Keratinocyte (primary cell): ENCODE results near the gene JAKMIP1. TPM values are rescaled to one million over a fixed set of nuclear protein-coding genes. Genes with fewer than 3 reads are reported as not detected.

Experiments used
- DNase-seq: peaks from one replicate; pipeline ENCODE4 v3.0.0-alpha.2; 2011; ENCODE audit warnings: low read depth, missing footprints, low spot score
- FAIRE-seq: peaks from 2 replicates; lab custom pipeline; 2011; peaks lifted over from hg19 to GRCh38; lab: Jason Lieb, UNC
- H2AFZ ChIP-seq: 2 replicates; pipeline ENCODE4 v1.6.0; 2012; ENCODE audit warnings: low read length, control low read depth, inconsistent platforms; ENCODE audit not compliant: control insufficient read depth
- H3K27ac ChIP-seq: 2 replicates; pipeline ENCODE4 v1.5.1; 2011; ENCODE audit warnings: low read length; ENCODE audit not compliant: control insufficient read depth, insufficient read depth
- H3K27me3 ChIP-seq: 3 replicates; pipeline ENCODE4 v1.6.0; 2011; ENCODE audit warnings: low read length; ENCODE audit not compliant: control insufficient read depth, insufficient read depth; ENCODE audit errors: extremely low read depth
- H3K36me3 ChIP-seq, 2 experiments: 2 replicates in 1 of 2; 3 replicates in 1 of 2; pipeline ENCODE4 v1.5.1; 2011; ENCODE audit warnings: low read length in 2 of 2, mild to moderate bottlenecking in 1 of 2; ENCODE audit not compliant: control insufficient read depth in 2 of 2, insufficient read depth in 2 of 2; ENCODE audit errors: extremely low read depth in 1 of 2
- H3K4me1 ChIP-seq: 3 replicates; pipeline ENCODE4 v1.5.1; 2011; ENCODE audit warnings: low read length; ENCODE audit not compliant: control insufficient read depth, insufficient read depth; ENCODE audit errors: extremely low read depth
- H3K4me2 ChIP-seq: 3 replicates; pipeline ENCODE4 v1.6.0; 2011; ENCODE audit warnings: low read depth, low read length; ENCODE audit not compliant: control insufficient read depth, insufficient read depth; ENCODE audit errors: extremely low read depth
- H3K4me3 ChIP-seq, 3 experiments: fragments of 200-600 bp in 1 of 3; sonication (generic) in 1 of 3; 2 replicates in 2 of 3; 3 replicates in 1 of 3; pipeline ENCODE4 v1.5.1; 2011 to 2016; ENCODE audit warnings: low read length in 3 of 3, mild to moderate bottlenecking in 3 of 3, control low read depth in 2 of 3, inconsistent platforms in 1 of 3, low read depth in 1 of 3, mixed read lengths in 1 of 3, mixed run types in 1 of 3, moderate library complexity in 1 of 3; ENCODE audit not compliant: control insufficient read depth in 2 of 3, insufficient read depth in 2 of 3; ENCODE audit errors: extremely low read depth in 1 of 3
- H3K79me2 ChIP-seq: 2 replicates; pipeline ENCODE4 v1.6.0; 2012; ENCODE audit warnings: low read length; ENCODE audit not compliant: control insufficient read depth, insufficient read depth
- H3K9ac ChIP-seq: 3 replicates; pipeline ENCODE4 v1.6.0; 2011; ENCODE audit warnings: low read length; ENCODE audit not compliant: control insufficient read depth, insufficient read depth; ENCODE audit errors: extremely low read depth
- H3K9me1 ChIP-seq: 3 replicates; pipeline ENCODE4 v1.6.0; 2011; ENCODE audit warnings: low read length; ENCODE audit not compliant: control insufficient read depth, insufficient read depth; ENCODE audit errors: extremely low read depth
- H3K9me3 ChIP-seq: 2 replicates; pipeline ENCODE4 v1.5.1; 2012; ENCODE audit warnings: low read depth, low read length; ENCODE audit not compliant: control insufficient read depth
- H4K20me1 ChIP-seq: 3 replicates; pipeline ENCODE4 v1.6.0; 2011; ENCODE audit warnings: low read length; ENCODE audit not compliant: control insufficient read depth, insufficient read depth; ENCODE audit errors: extremely low read depth
- CTCF ChIP-seq, 3 experiments: IDR thresholded peaks in 1 of 3; conservative IDR thresholded peaks in 1 of 3; optimal IDR thresholded peaks in 1 of 3; 2 replicates in 2 of 3; 3 replicates in 1 of 3; pipeline versions ENCODE3 to v1.5.1; 2011; ENCODE audit warnings: low read length in 3 of 3, mild to moderate bottlenecking in 3 of 3, moderate library complexity in 2 of 3, control low read depth in 1 of 3, inconsistent platforms in 1 of 3; ENCODE audit not compliant: insufficient read depth in 2 of 3; ENCODE audit errors: extremely low read depth in 1 of 3
- EZH2 ChIP-seq: IDR thresholded peaks from one replicate; pipeline ENCODE4 v1.6.1; 2012; ENCODE audit warnings: inconsistent platforms, mild to moderate bottlenecking, low read length, moderate library complexity
- dilution Hi-C: fragments of 300-500 bp; cut with MboI; formaldehyde crosslinking; loops from one replicate; pipeline ENCODE4 v1.7.0; 2020; ENCODE audit warnings: low sequenced_read_pairs; ENCODE audit not compliant: extremely low pct_ligation_motif_present
- polyA plus RNA-seq, 5 experiments: library from polyadenylated mRNA; depleted of rRNA in 3 of 5; stranded (reverse) in 3 of 5; stranded (forward) in 1 of 5; unstranded in 1 of 5; fragments of >200 nt; gene quantifications; 1 replicate in 1 of 5; 2 replicates in 3 of 5; 3 replicates in 1 of 5; pipeline versions ENCODE4 v1.2.1 to v1.2.3, GENCODE V29; 2011 to 2012; ENCODE audit warnings: missing spikeins in 2 of 5, low read depth in 1 of 5, low replicate concordance in 1 of 5

Gene JAKMIP1
- polyA plus RNA-seq, 1 donor (not counting 4 experiments of a cell fraction or from before 2014, with no cell fraction given) = not detected

GRCh38 chr4:6123541-6123940 lies 76.8 kb downstream of the JAKMIP1 start:
- H4K20me1 ChIP-seq = no peaks in the 10 kb centered on the region
- no peaks in the 10 kb centered on the region for H3K27me3 ChIP-seq
- H3K79me2 ChIP-seq = no peaks in the 10 kb centered on the region
- H3K4me3 ChIP-seq = no peak overlapping the region
- no peak overlapping the region for H3K4me2 ChIP-seq
- DNase-seq (no peak), FAIRE-seq (no peak)
- H3K36me3 ChIP-seq = no peaks in the 10 kb centered on the region
- TF ChIP-seq EZH2 (no peak), CTCF (optimal IDR thresholded peaks at IDR 0.05 in 1 of 3, IDR thresholded peaks at IDR 0.05 in 1 of 3, conservative IDR thresholded peaks at IDR 0.05 in 1 of 3; ENCODE audit: extremely low read depth in 1 of 3, insufficient read depth in 2 of 3, low read length in 3 of 3) (no peak)
- H3K9me1 ChIP-seq = no peaks in the 10 kb centered on the region
- H2AFZ ChIP-seq = no peak overlapping the region
- H3K9ac ChIP-seq = no peak overlapping the region
- H3K9me3 ChIP-seq = peaks cover 4% of the 10 kb centered on the region
- no peaks in the 10 kb centered on the region for H3K4me1 ChIP-seq
- no peak overlapping the region for H3K27ac ChIP-seq
- dilution Hi-C loops = no loop called here

- Histone ChIP-seq H3K4me2 (no peak overlapping the region), H3K4me1 (no peaks in the 10 kb centered on the region), H4K20me1 (no peaks in the 10 kb centered on the region), H3K9me1 (no peaks in the 10 kb centered on the region), H3K27ac (no peak overlapping the region), H3K9ac (no peak overlapping the region), H3K36me3 (no peaks in the 10 kb centered on the region), H3K4me3 (no peak overlapping the region), H3K79me2 (no peaks in the 10 kb centered on the region), H2AFZ (no peak overlapping the region), H3K27me3 (no peaks in the 10 kb centered on the region), H3K9me3 (peaks cover 4% of the 10 kb centered on the region)
- FAIRE-seq (no peak), DNase-seq (no peak)
- TF ChIP-seq CTCF (optimal IDR thresholded peaks at IDR 0.05 in 1 of 3, IDR thresholded peaks at IDR 0.05 in 1 of 3, conservative IDR thresholded peaks at IDR 0.05 in 1 of 3; ENCODE audit: extremely low read depth in 1 of 3, insufficient read depth in 2 of 3, low read length in 3 of 3) = no peak
- dilution Hi-C loops = no loop called here
These were observed 77.2 kb downstream of the JAKMIP1 start for GRCh38 chr4:6123116-6123515.
